Measurements from ENCODE around the gene CCDC142.

- TF ChIP-seq, protein P1, sequence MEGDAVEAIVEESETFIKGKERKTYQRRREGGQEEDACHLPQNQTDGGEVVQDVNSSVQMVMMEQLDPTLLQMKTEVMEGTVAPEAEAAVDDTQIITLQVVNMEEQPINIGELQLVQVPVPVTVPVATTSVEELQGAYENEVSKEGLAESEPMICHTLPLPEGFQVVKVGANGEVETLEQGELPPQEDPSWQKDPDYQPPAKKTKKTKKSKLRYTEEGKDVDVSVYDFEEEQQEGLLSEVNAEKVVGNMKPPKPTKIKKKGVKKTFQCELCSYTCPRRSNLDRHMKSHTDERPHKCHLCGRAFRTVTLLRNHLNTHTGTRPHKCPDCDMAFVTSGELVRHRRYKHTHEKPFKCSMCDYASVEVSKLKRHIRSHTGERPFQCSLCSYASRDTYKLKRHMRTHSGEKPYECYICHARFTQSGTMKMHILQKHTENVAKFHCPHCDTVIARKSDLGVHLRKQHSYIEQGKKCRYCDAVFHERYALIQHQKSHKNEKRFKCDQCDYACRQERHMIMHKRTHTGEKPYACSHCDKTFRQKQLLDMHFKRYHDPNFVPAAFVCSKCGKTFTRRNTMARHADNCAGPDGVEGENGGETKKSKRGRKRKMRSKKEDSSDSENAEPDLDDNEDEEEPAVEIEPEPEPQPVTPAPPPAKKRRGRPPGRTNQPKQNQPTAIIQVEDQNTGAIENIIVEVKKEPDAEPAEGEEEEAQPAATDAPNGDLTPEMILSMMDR (IDR thresholded peaks at IDR 0.05): no peak
- TF ChIP-seq POLR2A (IDR thresholded peaks at IDR 0.05) (no peak), POLR2AphosphoS5 (IDR thresholded peaks at IDR 0.05) (no peak), EP300 (IDR thresholded peaks at IDR 0.05) (no peak)
These were observed 57.3 kb downstream of the CCDC142 start for GRCh38 chr2:74425523-74425922.

Data from stomach (tissue), 4 donors.